A549 (cell line): Measurements from ENCODE around the gene EPB41L2.

Experiments used
- BHLHE40 ChIP-seq: IDR thresholded peaks from 2 replicates; pipeline ENCODE4 v1.6.1; 2012; ENCODE audit warnings: low read depth, low read length, inconsistent platforms
- EP300 ChIP-seq, 2 experiments: fragments of >200 bp; sonication (Bioruptor Twin); formaldehyde crosslinking; IDR thresholded peaks; 2 replicates in 1 of 2; 3 replicates in 1 of 2; pipeline ENCODE4 v1.6.1; 2016 to 2017
- POLR2A ChIP-seq: IDR thresholded peaks from 2 replicates; pipeline ENCODE4 v1.6.1; 2012; ENCODE audit warnings: mild to moderate bottlenecking, low read length
- RAD21 ChIP-seq, 2 experiments: fragments of >200 bp in 1 of 2; sonication (Bioruptor Twin) in 1 of 2; formaldehyde crosslinking in 1 of 2; IDR thresholded peaks in 1 of 2; conservative IDR thresholded peaks in 1 of 2; 2 replicates in 1 of 2; 3 replicates in 1 of 2; pipeline ENCODE4 v1.6.1; 2012 to 2018; ENCODE audit warnings: inconsistent platforms in 1 of 2
- TF ChIP-seq, protein P1 (sequence below): fragments of >200 bp; sonication (Bioruptor Twin); formaldehyde crosslinking; IDR thresholded peaks from 3 replicates; pipeline ENCODE4 v1.5.1; 2016

GRCh38 chr6:131027326-131027725 is 35.7 kb downstream of the EPB41L2 start:
- TF ChIP-seq BHLHE40, result no peak
- no peak for TF ChIP-seq EP300 (IDR thresholded peaks at IDR 0.05)
- TF ChIP-seq POLR2A, result no peak
- TF ChIP-seq, protein P1, sequence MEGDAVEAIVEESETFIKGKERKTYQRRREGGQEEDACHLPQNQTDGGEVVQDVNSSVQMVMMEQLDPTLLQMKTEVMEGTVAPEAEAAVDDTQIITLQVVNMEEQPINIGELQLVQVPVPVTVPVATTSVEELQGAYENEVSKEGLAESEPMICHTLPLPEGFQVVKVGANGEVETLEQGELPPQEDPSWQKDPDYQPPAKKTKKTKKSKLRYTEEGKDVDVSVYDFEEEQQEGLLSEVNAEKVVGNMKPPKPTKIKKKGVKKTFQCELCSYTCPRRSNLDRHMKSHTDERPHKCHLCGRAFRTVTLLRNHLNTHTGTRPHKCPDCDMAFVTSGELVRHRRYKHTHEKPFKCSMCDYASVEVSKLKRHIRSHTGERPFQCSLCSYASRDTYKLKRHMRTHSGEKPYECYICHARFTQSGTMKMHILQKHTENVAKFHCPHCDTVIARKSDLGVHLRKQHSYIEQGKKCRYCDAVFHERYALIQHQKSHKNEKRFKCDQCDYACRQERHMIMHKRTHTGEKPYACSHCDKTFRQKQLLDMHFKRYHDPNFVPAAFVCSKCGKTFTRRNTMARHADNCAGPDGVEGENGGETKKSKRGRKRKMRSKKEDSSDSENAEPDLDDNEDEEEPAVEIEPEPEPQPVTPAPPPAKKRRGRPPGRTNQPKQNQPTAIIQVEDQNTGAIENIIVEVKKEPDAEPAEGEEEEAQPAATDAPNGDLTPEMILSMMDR, result no peak
- no peak for TF ChIP-seq RAD21 (conservative IDR thresholded peaks at IDR 0.05 in 1 of 2, IDR thresholded peaks at IDR 0.05 in 1 of 2)
